Upper lobe of left lung (tissue), 4 donors: Measurements from ENCODE around the gene SPEF2.

ENCODE experiments used
- CTCF ChIP-seq, 6 experiments: fragments of 450-650 bp in 4 of 6; fragments of 200-600 bp in 2 of 6; sonication (generic) in 2 of 6; IDR thresholded peaks; one replicate each; pipeline ENCODE4 v1.5.1; 2016 to 2019; ENCODE audit warnings: antibody characterized with exemption in 6 of 6
- EP300 ChIP-seq, 4 donors: sonication (generic); formaldehyde crosslinking; IDR thresholded peaks; one replicate each; pipeline ENCODE4 v1.5.1; 2017; ENCODE audit warnings: antibody characterized with exemption in 4 of 4, control low read depth in 2 of 4
- POLR2A ChIP-seq, 4 donors: fragments of 450-650 bp; IDR thresholded peaks; one replicate each; pipeline ENCODE4 v1.5.1; 2016 to 2017; ENCODE audit warnings: antibody characterized with exemption in 4 of 4, mild to moderate bottlenecking in 2 of 4
- POLR2AphosphoS5 ChIP-seq, 2 donors: sonication (generic); formaldehyde crosslinking; IDR thresholded peaks; one replicate each; pipeline ENCODE4 v1.5.1; 2017; ENCODE audit warnings: antibody characterized with exemption in 2 of 2

- TF ChIP-seq POLR2AphosphoS5 (IDR thresholded peaks at IDR 0.05) (no peak), CTCF (IDR thresholded peaks at IDR 0.05) (no peak), EP300 (IDR thresholded peaks at IDR 0.05) (no peak), POLR2A (IDR thresholded peaks at IDR 0.05) (no peak)
These were observed 30.2 kb upstream of the SPEF2 start for GRCh38 chr5:35587419-35587818.
